GM21786 (cell line): ENCODE data around the gene ATXN10.

ENCODE experiments used
- ATAC-seq: cut with Tn5 transposase; IDR thresholded peaks from one replicate; pipeline ENCODE4 v1.9.1; 2021; ENCODE audit not compliant: unreplicated experiment

Gene ATXN10

DNA sequence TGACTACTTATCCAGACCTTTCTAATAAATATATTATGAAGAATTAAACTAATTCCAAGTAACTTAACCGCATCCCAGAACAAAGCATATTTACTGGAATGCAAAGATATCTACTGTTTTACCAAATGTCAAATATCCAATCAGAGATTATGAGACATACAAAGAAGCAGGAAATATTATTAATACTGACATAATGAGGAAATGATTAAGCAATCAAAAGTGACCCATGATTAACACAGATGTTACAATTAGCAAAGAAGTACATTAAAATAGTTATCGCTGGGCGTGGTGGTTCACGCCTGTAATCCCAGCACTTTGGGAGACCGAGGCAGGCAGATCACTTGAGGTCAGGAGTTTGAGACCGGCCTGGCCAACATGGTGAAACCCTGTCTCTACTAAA is 200.1 kb downstream of the ATXN10 start:
- no peak for ATAC-seq

DNA sequence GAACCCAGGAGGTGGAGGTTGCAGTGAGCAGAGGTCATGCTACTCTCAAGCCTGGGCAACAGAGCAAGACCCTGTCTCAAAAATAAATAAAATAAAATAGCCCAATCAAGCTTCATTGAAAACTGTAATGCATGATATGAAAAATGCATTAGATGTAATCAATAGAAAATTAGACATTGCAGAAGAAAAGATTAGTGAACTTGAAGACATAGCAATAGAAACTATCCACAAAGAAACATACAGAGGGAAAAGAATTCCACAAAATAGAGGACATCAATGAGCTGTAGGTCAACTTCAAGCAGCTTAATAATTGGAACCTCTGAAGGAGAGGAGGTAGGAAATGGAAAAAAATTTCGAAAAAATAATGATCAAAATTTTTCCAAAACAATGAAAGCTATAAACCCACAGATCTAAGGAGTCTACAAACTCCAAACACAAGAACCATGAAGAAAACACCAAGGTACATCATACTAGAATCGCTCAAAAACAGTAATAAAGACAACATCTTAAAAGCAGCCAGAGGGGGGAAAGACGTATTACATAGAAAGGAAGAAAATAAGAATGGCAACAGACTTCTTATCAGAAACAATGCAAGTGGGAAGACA is 201.1 kb downstream of the ATXN10 start:
- no peak for ATAC-seq

- no peak for ATAC-seq
These were observed 204.8 kb downstream of the ATXN10 start for GRCh38 chr22:45876136-45877035.

DNA sequence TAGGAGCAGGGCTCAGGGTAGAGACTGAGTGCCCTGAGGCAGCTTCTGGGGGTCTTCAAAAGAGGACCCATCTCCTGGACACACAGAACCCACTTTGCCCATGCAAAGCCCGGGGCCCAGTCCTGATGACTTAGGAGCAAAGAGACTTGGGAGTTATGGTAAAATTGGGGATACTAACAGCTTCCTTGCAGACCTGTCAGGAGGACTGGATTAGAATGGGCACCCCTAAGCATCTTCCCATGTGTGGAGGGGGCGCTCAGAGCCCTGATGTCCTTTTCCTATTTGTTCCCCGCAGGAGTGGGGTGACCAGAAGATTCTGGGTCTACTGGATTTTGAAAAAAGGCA is 205.4 kb downstream of the ATXN10 start:
- no peak for ATAC-seq

- no peak for ATAC-seq
These were observed 206.0 kb downstream of the ATXN10 start for GRCh38 chr22:45877651-45878050.

DNA sequence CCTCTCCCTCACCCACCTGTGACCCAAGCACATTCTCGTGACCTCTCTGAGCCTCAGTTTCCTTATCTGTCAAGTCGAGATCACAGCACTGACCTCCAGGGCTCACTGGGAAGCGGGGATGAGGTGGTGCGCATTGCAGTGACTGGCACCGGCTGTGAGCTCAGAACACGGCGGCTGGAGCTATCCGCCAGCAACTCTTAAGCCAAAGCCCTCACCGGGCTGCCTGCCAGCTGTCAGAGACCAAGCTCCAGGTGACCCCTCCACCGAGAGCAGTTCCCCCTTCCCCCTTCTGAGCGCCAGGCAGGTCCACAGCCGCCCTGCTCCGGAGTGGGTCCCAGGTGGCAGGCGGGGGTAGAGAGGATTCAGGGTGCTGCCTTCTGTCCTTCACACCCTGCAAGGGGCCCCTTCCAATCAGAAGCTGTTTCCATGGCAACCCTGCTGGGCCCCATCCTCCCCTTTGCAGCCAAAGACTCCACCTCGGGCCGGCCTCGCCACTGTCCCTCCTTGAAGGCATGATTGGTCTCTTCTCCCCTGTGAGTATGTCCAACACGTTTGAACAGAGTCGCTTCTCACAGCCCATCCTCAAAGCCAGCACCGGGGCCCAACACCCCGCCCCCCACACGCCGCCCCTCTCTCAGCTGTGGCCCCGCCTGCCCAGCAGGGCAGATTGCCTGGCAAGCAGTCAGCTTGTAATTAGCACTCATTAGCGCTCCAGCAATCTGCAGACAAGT is 206.6 kb downstream of the ATXN10 start:
- no peak for ATAC-seq

GRCh38 chr22:45878901-45879551 is 207.4 kb downstream of the ATXN10 start:
- ATAC-seq: no peak

- ATAC-seq: no peak
These were observed 207.9 kb downstream of the ATXN10 start for GRCh38 chr22:45879552-45879949.

DNA sequence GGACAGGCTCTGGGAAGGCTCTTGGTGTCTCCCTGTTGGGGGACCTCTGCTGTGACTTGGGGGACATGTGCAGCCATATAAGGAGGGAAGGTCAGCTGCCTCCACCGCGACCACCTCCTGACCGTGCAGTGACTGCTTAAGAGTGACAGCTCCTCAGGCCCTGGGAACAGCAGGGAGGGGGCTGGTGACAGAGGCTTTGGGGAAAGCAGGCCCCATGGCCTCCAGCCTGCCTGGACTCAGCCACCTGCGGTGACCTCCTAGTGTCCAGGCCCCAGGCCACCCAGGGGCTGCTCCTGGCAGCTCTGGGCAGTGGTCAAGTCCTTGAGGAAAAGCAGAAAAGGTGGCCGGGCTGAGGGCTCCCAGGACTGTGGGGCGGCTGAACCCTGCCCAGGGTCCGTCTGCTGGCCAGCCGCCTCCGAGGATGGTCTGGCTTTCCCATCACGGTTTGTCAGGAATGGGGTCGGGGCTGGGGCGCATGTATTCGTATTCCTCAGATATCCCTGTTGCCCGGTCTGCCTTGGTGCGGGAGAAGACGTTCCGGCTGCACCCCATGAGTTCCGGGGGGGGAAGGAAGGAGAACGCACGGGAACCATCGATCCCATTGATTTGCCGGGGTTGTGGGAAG is 208.6 kb downstream of the ATXN10 start:
- no peak for ATAC-seq

GRCh38 chr22:45880716-45881523 is 209.3 kb downstream of the ATXN10 start:
- ATAC-seq: no peak

DNA sequence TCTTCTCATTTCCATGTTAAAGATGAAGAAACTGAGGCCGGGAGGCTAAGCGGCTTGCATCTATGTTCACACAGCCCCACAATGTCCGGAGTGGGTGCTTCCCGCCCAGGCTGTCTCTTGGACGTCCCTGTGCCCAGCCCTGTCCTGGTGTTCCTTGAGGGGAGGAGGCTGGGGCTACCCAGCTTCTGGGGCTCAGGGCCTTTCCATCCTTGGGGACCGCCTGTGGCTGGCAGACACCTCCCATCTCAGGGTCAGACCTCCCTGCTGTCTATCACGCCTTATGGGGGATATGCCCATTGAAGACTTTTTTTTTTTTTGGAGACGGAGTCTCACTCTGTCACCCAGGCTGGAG is 209.9 kb downstream of the ATXN10 start:
- no peak for ATAC-seq

DNA sequence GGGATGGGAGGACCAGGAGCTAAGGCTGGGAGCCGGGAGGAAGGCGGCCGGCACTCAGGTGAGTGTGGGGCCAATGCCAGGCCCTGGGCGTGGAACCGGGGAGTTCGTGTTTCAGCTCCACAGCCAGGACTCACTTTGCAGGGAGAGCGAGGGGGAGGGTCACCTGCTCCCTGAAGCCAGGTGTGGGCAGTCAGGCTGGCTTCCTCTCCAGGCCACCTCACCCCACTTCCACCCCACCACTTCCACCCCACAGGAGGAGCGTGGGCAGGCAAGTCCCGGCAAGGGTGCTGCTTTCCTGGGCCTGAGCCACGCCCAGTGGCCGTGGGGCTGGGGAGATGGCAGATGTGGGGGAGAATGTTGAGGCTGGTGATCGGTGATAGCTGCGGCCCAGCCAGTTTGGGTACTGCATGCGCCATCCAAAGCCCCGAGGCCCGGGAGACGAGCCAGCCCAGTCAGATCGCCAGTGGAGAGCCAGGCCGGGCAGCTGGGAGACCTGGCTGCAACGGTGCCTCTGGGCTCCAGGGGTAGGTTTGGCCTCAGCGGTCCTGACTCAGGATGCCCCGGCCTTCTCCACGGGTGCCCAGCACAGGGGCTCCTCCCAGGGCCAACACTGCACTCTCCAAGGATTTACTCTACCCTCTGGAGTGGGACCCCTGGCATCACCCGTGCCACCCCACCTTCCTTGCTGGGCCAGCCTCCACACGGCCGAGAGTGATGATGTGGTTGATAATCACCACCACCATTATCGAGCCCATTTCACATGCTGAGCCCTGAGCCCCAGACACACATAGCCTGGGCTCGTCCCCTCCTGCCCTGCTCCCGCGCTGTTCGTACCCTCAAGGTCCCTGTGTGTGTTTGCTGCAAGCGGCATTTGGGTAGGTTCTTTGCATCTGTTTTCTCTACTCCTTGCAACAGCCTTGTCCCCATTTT is 211.5 kb downstream of the ATXN10 start:
- ATAC-seq: no peak

GRCh38 chr22:45883811-45884170 is 212.2 kb downstream of the ATXN10 start:
- no peak for ATAC-seq

DNA sequence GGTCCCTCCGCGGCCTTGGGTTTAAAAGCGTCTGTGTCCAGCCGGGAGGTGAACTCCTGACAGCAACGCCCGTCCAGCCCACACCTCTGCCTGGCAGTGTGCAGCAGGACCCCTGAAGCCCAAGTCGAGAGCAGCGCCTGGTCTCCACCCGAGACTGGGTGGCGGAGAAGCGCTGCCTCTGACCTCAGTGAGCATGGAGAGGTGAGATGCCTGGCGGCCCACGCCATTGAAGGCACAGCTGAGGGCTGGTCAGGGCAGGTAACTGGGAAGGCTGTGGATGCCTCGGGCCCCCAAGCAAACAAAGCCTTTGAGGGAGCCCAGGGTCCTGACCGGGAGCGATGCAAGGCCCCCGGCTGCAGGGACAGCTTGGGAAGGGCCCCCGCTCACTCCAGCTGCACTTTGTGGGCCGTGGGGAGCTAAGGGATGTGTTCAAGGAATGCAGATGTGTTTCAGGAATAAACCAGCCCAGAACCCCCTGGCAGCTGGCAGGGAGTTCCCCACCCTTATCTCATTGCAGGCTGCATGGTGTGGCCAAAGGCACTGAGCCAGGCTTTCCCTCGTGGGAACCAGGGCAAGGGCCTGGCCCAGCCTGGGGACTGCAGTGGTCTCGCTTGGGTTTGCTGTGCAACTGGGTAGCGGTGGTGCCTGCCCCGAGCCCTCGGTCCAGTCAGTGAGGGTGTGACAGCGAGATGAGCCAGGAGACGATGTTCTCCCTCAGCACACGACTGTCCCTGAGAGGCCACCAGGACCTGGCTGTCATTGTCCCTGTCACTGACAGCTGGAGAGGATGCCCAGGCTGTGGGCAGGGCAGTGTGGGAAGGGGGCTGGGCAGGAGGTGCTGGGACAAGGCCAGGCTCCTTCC is 212.8 kb downstream of the ATXN10 start:
- no peak for ATAC-seq

DNA sequence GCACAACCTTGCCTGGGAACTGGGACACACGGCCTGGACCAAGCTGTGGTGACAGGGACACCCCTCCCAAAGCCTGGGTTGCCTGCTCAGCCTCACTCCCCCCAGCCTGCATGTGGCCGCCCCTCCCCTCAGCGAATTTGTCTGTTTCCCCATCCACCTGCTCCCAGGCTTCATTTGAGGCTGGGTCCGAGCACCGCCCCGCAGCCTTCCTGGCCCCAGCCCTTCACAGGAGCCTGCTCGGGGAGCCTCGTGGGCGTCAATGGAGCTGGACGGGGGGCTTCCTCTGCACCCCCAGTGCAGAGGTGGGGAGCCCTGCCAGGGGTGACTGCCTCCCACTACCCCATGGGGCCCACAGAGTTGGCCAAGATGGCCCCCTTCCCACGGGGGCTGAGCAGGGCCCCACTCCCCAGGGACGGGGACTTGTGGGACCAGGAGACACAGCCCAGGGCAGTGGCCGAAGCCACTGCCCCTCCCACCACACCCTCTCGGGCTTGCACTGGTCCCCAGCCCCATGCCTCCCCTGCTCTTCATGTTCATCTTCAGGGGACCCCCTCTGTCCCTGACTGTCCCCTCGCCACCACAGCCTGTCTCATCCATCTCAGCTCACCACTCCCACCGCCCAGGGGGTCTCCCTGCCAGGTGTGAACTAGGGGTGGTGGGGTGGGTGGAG is 213.7 kb downstream of the ATXN10 start:
- ATAC-seq: no peak

GRCh38 chr22:45885941-45886395 is 214.3 kb downstream of the ATXN10 start:
- ATAC-seq: no peak

DNA sequence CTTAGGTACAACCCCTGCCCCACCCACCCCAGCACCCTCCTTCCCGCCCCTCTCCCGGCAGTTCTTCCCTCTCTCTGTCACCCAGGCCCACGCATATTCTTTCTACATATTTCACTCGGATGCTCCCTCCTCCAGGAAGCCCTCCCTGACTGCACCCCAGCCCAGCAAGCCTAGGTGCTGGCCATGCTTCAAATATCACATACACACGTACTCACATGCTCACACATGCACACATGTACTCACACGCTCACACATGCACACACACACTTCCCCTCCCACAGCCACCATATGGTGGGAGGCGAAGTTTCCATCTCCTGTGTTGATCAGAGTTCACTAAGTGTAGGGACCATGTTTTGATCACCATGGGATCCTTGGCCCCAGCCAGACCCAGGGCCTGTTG is 214.9 kb downstream of the ATXN10 start:
- ATAC-seq: no peak
